Measurements from ENCODE around the gene KRT2. TPM values are rescaled to one million over a fixed set of nuclear protein-coding genes. Genes with fewer than 3 reads are reported as not detected.

The KRT2 gene
- total and polyA plus RNA-seq, 2 of the 8 experiments (the other 6 are each of a cell fraction or from before 2014, with no cell fraction given) = not detected

DNA sequence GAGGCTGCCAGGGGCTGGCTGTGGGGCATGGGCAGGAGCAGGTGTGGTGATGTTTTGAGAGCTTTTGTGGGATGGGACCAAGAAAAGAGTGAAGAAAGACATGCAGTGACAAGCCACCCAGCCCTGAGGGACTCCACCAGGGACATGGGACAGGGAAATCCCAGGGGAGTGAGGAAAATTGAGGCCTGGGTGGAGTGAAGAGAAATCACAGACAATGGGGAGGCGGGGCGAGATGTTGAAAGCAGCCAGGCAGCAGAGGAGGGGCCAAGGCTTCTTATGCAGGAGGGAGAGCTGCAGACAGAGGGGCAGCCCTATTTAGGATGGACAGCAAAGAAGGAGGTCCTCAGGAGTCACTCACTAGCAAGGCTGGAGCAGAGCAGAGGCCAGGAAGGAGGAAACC is 32.4 kb upstream of the KRT2 start (continued):
- TF ChIP-seq CHD7 (IDR thresholded peaks at IDR 0.05; ENCODE audit: insufficient replicate concordance, low read length) = no peak
- no peak for TF ChIP-seq BRCA1 (IDR thresholded peaks at IDR 0.05; ENCODE audit: low read depth, low read length)
- no peak for TF ChIP-seq CBX5 (IDR thresholded peaks at IDR 0.05; ENCODE audit: low read depth, low read length)
- no peak for TF ChIP-seq GABPA (IDR thresholded peaks at IDR 0.05; ENCODE audit: borderline replicate concordance, insufficient read depth, low read length)
- TF ChIP-seq SP1 (IDR thresholded peaks at IDR 0.05; ENCODE audit: low read depth, low read length) = no peak
- TF ChIP-seq SUZ12 (IDR thresholded peaks at IDR 0.05; ENCODE audit: low read length) = no peak
- no peak for TF ChIP-seq TAF1 (IDR thresholded peaks at IDR 0.05; ENCODE audit: low read depth, low read length)
